ENCODE data around the gene ALG14.

GRCh38 chr1:95076034-95076433 lies 3.3 kb upstream of the ALG14 start:
- TF ChIP-seq POLR2A (IDR thresholded peaks at IDR 0.05; ENCODE audit: low read depth, low read length) (no peak), POLR2AphosphoS5 (IDR thresholded peaks at IDR 0.05; ENCODE audit: low read depth, low read length) (no peak)
